NCI-H345 (cell line): ENCODE results near the gene FGGY.

Experiments used
- DNase-seq: peaks from one replicate; lab custom pipeline; 2025; lab: John Stamatoyannopoulos, UW

FGGY gene

DNA sequence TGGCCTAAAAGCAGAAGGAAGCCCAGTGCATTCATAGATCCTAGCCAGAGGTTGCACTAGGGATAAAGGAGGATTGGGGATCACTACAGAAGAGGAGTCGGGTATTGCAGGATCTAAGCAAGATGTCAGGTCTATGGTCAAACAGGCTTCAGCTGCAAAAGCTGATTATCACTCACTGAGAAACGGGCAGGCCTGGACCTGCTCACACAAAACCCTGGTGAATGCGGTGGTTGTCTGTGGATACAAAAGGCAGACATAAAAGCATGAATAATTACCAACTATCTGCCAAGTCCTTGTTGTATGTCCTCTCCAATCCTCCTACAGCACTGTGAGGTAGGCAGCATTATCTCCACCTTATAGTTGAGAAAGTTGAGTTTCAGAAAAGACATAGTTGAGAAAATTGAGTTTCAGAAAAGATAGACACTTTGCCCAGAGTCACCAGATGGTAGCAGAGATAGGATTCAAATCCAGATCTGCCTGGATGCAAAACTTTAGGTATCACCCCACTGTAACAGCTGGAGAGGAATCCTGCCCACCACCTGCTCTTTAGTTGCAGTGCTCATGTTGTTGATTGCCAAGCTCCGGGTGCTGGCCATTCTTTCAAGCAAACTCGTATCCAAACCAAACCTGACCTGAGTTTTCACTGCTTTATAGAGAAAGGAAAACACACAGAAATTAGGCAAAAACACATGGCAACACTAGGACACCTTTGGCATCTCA, 468.3 kb downstream of the FGGY start:
- peak; percentile 94 for DNase-seq

DNA sequence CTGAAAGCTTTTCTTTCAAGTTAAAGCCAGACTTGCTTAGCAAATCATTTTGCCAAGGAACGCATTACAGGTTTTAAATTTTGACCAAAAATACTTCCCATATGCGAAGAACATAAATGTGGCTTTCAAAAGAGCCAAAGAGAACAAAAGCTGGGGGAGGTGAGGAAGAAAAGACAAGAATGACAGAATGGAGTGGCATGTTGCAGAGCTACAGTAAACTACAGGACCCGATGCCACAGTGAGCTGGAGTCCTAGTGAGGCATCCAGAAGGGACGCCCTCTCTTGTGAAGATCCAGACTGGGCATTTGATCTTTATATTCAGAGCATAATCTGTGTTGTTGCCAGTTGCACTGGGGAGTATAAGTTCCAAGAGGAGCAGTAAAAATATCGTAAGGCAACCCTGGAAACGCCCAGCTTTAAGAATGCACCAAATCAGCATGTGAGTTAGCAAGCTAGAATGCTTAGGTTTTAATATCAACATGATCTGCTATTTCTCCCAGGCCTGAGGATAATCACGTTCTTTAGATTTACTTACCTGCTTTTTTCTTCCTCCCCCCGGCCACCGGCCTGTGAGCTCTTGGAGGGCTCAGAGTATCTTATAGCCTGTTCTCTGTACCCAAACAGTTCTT, 469.4 kb downstream of the FGGY start:
- DNase-seq = no peak

DNA sequence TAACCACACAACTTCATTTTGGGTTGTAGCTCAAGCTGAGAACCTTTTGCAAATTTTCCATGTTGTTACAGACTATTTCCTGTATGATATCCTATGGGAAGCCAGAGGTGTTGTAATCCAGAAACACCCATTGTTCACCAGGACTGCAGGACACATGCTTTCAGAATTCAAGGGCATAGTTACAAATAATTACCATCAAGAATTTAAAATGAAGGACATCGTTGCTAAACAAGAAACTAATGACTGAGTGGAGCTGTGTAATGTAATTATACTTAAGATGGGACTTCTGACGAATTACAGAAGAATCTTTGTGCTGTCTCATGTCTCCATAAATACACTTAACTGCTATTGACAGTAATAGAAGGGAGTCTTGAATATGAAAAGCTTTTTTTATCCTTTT, 470.2 kb downstream of the FGGY start:
- DNase-seq = peak; percentile 20

DNA sequence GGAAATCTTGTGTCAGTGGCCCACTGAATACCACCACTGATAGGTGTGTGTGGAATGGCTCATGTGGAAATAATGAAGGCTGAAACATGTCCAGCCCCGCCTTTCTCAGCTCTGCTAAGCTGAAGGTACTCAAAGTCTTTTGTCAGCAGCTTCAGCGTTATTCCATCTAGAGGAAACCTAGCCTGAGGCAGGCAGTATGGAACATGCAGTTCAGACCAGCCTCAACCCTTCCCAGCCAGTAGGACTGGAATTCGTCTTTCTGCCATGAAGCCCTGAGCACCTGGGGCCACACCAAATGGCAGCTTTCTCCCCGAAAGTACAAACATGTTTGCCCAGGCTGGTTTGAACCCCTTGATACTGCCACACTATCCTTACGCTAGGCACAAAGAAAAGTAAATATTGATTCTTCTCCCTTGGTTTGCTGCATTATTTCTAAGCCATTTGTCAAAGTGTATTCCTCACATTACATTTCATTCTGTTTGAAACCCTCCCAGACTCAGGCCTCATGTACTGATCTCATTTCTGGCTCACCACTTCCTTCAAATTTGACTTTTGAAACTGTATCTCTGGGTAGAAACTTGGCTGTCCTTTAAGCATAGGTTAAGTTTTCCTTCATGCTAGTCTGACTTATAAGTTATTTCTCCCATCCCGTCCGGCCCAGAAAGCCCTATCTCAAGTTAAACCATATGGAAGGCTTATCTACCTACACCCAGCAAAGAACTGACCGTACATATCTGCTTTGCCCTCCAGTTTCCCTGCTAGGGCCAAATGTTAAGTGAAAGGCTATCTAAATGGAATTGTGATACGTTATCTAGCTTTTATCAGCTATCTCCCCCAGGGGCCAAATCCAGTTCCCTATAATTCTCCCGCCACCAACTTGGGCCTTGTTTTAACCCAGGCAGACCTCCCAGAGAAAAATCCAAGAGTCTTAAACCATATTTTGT, 472.2 kb downstream of the FGGY start:
- DNase-seq = peak; percentile 93

DNA sequence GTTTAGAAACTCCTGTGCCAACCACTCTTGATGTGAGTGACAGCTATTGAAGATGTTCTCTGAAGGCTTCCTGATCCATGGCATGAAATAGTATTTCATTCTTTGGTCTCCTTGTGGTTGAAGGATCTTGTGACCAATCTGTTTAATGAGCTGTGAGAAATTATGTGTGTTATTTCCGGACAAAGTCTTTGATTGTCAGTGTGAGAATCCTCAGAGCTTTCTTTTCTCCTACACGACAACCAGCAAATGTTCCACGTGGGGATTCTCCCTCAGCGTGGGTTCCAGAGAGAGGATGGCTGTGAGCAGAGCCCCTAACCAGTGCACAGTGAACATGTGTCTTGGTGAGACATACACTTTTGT, 472.8 kb downstream of the FGGY start:
- DNase-seq = no peak

DNA sequence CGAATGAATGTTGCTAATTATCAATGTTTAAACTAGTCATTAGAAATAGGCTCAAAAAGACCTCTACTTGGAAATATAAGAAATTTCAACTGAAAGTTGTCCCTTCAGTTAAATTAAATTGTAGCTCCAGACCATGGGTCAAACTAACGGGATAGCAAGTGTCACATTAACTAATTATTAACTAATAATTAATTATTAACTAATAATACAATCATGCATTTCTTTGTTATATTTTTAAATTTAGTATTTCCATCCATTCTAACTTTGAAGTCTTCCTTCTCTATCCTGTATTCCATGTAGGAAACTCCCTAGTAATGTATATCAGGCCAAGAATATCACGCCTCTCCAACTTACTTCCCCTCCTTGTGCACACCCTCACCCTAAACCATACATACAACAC, 474.5 kb downstream of the FGGY start:
- DNase-seq = no peak

DNA sequence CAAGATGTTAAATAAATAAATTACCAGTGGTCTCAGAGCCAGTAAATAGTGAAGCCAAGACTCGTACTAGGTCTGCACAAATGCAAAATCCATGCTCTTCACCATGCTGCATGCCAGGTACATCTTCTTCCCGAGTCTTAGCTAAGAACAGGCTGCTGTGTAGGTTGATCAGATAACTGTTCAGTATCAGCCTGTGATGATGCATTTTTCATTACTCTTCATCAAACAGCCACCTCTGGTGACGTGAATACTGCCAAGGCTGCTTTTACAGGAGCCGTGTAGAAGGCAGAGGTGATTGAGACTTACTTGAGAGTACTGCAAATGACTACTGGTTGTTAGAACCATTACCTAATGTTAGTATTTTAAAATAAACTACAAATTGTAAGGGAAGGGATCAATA, 478.6 kb downstream of the FGGY start:
- DNase-seq = no peak

DNA sequence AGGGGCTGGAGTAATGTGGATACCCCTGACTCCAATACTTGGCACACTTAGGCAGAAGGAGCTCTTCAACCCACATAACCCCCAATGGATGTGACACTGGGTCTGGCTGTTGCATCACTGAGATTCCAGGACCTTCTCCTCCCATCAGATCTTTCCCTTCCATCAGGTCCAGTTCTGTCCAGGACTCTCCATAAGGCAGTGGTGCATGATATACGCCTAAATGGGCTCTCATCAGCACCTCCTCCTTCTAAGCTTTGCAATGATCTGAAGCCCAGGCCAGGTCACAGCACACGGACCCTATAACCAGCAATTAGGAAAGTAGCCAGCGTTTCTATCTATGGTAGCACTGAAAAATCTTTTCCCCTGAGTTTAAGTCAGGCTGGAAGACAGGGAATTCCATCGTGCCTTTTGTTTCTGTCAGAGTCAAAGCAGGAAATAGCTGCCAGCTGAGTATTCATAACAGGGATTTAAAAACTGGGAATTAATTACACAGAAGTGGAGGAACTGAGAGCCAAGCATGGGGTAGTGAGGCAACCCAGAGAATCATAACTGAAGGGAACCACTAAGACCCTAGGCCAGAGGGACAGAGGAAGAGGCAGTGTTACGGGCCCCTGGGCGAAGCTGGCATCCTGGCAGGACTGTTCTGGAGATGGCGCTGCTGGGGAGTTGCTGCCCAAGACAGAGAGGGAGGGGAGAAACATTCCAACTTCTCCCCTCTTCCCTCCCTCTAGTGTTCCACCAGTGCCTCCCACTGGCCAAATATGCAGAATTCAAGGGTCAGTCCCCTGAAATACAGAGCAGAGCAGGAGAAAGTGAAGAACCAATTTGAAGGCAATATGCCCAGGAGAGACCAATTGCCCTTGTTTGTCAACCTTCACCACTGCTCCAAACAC, 480.3 kb downstream of the FGGY start:
- no peak for DNase-seq

DNA sequence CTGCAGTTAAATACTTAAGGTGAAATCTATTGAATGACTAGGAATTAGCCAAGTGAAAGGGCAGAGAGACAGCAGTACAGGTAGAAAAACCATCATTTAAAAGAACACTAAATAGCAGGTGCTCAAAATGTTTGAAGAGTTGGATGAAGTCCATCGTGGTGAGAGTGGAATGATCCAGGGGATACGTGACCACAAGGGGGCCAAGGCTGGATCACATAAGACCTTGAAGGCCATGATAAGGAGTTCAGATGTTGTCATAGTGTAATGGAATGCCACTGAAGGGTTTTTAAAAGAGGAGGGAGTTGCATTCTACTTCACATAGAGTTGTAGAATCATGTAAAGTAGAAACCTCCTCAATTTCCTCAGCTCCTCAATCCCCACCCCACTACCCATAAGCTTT, 483.1 kb downstream of the FGGY start:
- no peak for DNase-seq

DNA sequence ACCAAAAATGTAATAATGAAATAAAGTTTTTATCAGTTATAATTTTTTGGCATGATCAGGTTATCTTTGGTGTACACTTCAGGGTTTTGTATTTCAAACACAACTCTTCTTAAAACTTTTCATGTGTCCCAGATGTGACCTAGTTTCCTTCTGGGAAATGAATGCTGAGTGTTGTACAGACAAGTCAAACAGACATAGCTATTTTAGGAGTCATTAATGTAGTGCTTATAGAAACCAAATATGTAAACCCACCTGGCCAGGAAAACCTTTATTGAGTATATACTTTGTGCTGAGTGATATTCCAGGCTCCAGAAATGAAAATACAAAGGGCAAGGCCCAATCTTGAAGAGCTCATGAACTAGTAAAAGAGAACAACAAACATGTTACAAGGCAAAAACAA, 491.9 kb downstream of the FGGY start:
- DNase-seq = no peak

DNA sequence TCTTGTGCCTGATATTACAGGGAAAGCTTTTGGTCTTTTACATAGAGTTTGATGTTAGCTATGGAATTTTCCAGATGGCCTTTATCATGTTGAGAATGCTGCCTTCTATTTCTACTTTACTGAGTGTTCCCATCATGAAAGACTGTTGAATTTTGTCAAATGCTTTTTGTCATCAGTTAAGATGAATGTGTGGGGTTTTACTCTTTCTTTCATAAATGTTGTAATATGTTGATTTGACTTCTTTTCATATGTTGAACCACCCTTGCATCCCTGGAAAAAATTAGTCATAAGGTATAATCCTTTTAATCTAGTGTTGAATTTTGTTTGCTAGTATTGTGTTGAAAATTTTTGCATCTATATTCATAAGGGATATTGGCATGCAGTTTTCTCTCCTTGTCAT, 501.7 kb downstream of the FGGY start:
- no peak for DNase-seq

DNA sequence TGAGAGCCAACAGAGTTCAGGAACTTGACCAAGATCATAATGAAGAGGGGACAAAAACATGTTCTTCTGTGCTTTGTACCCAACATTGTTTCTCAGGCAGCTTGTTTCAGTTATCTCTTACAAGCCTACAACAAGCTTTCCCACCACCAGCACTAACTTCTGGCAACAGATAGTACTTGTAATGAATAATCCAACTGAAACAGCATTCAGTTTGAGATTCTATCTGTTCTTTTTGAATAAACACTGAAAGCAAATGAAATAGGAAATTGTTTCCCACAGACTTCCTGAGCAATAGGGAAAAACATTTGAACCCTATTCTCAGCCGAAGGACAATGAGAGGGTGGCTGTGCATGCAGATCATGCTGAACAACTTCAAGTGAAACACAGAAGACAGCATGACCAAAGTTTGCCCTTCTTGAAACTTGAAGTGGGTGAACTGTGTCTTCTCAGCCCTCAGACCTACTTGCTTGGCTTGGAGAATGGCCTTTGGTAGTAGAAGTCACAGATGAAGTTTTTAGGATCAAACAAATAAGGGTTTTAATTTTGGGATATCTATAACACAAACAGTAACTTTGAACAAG, 506.7 kb downstream of the FGGY start:
- no peak for DNase-seq

DNA sequence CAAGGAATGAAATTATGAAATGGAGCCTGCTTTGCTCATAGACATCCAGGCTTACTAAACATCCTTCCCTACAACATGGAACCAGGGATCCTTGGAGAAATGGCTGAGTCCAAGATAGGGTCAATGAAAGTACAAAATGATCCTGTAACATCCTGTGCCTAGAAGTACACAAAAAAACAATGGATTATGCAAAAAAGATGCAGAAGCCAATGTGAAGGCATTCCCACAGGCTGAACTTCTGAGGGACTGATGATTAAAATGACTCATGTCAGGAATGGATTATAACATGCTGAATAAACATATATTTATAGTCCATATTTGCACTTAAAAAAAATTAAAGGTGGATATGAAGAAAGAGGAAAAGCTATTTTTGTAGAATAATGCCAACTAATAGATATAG, 507.4 kb downstream of the FGGY start:
- DNase-seq = no peak

DNA sequence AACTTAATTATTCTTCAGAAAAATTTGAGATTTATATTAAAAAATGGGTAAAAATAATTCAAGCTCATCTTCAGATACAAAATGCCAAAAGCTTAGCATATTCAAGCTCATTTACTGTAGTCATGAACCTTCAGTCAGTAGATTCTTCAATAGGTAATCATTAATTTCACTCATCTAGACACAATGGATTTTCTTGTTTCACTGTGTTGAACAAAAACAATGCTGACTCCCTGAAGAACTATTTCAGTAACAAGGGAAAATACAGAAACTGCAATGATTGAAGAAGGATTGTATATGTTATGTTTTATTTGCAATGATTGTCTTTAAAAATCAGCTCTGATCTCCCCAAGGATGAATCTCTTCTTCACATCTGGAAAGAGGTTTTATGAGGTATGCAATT, 508.7 kb downstream of the FGGY start:
- DNase-seq = no peak
